B cell (primary cell): ENCODE measurements around the gene NR3C2. TPM values are rescaled to one million over a fixed set of nuclear protein-coding genes. Genes with fewer than 3 reads are reported as not detected.

Experiments used
- ATAC-seq: fragments of 200-7000 bp; cut with Tn5 transposase; one replicate; pipeline ENCODE4 v1.10.0; 2021; ENCODE audit warnings: low read depth, mild to moderate bottlenecking, moderate number of reproducible peaks, moderate library complexity
- CTCF ChIA-PET: fragments of 350-600 bp; sonication (Branson Sonifier 250); formaldehyde crosslinking; loops from one replicate; lab custom pipeline; 2021; ENCODE audit warnings: antibody characterized with exemption, inconsistent platforms; lab: Charles Lee
- POLR2A ChIA-PET: fragments of 350-600 bp; sonication (Branson Sonifier 250); formaldehyde crosslinking; loops from one replicate; lab custom pipeline; 2021; ENCODE audit warnings: antibody characterized with exemption; lab: Charles Lee
- DNase-seq: peaks from one replicate; pipeline ENCODE4 v3.0.0; 2013
- H2AFZ ChIP-seq: 2 replicates; pipeline ENCODE4 v1.6.1; 2012; ENCODE audit warnings: mild to moderate bottlenecking, low read depth, low read length; ENCODE audit not compliant: insufficient read depth, poor library complexity, severe bottlenecking
- H3K27ac ChIP-seq, 2 donors: 1 replicate in 1 of 2; 2 replicates in 1 of 2; pipeline ENCODE4 v1.5.1; 2012 to 2013; ENCODE audit warnings: low read length in 2 of 2, mild to moderate bottlenecking in 2 of 2, moderate library complexity in 1 of 2
- H3K27me3 ChIP-seq, 4 experiments: fragments of 200-600 bp in 1 of 4; sonication (generic) in 1 of 4; replicated peaks in 1 of 4; 1 replicate in 2 of 4; 2 replicates in 2 of 4; pipeline versions ENCODE4 v1.6.1 to v1.7.0; 2013 to 2016; ENCODE audit warnings: low read length in 3 of 4, mild to moderate bottlenecking in 2 of 4, mixed read lengths in 1 of 4, moderate library complexity in 1 of 4; ENCODE audit not compliant: insufficient read depth in 4 of 4, control insufficient read depth in 3 of 4; ENCODE audit errors: control extremely low read depth in 1 of 4
- H3K36me3 ChIP-seq, 2 experiments: replicated peaks in 1 of 2; 1 replicate in 1 of 2; 2 replicates in 1 of 2; pipeline versions ENCODE4 v1.6.1 to v1.7.1; 2013; ENCODE audit warnings: low read length in 1 of 2; ENCODE audit not compliant: insufficient read depth in 2 of 2, control insufficient read depth in 1 of 2; ENCODE audit errors: control extremely low read depth in 1 of 2, extremely low read depth in 1 of 2
- H3K4me1 ChIP-seq, 2 donors: fragments of 200-600 bp in 1 of 2; sonication (generic) in 1 of 2; 1 replicate in 1 of 2; 2 replicates in 1 of 2; pipeline versions ENCODE4 v1.5.1 to v1.6.1; 2013 to 2017; ENCODE audit warnings: low read length in 2 of 2; ENCODE audit not compliant: control insufficient read depth in 2 of 2, insufficient read depth in 2 of 2
- H3K4me2 ChIP-seq: replicated peaks from 2 replicates; pipeline ENCODE3; 2012; ENCODE audit warnings: mild to moderate bottlenecking, low read depth, low read length; ENCODE audit not compliant: poor library complexity, severe bottlenecking
- H3K4me3 ChIP-seq, 5 experiments: fragments of 200-600 bp in 1 of 5; sonication (generic) in 1 of 5; 1 replicate in 3 of 5; 2 replicates in 2 of 5; pipeline versions ENCODE4 v1.5.1 to v1.7.0; 2011 to 2016; ENCODE audit warnings: low read length in 4 of 5, mild to moderate bottlenecking in 4 of 5, low read depth in 2 of 5, control low read depth in 1 of 5, moderate library complexity in 1 of 5; ENCODE audit not compliant: insufficient read depth in 1 of 5; ENCODE audit errors: control extremely low read depth in 1 of 5, extremely low read depth in 1 of 5
- H3K79me2 ChIP-seq: fragments of 200-600 bp; sonication (generic); one replicate; pipeline ENCODE4 v1.6.0; 2016; ENCODE audit warnings: low read length; ENCODE audit not compliant: control insufficient read depth, insufficient read depth
- H3K9ac ChIP-seq: fragments of 200-600 bp; sonication (generic); 2 replicates; pipeline ENCODE4 v1.6.1; 2017; ENCODE audit warnings: mild to moderate bottlenecking, low read length, moderate library complexity
- H3K9me3 ChIP-seq, 3 donors: one replicate each; pipeline versions ENCODE4 v1.6.1 to v1.7.1; 2013; ENCODE audit warnings: low read length in 2 of 3; ENCODE audit not compliant: control insufficient read depth in 2 of 3, insufficient read depth in 1 of 3; ENCODE audit errors: control extremely low read depth in 1 of 3
- H4K20me1 ChIP-seq: 2 replicates; pipeline ENCODE4 v1.6.0; 2012; ENCODE audit warnings: mild to moderate bottlenecking, low read length; ENCODE audit not compliant: insufficient read depth, control insufficient read depth, poor library complexity, severe bottlenecking
- H3K27ac Mint-ChIP-seq: one replicate; pipeline ENCODE4 v1.8.0; 2021; ENCODE audit warnings: mixed read lengths
- H3K27me3 Mint-ChIP-seq: one replicate; pipeline ENCODE4 v1.8.0; 2021; ENCODE audit warnings: mixed read lengths
- H3K4me1 Mint-ChIP-seq: one replicate; pipeline ENCODE4 v1.8.0; 2021; ENCODE audit warnings: mixed read lengths
- H3K4me3 Mint-ChIP-seq: one replicate; pipeline ENCODE4 v1.8.0; 2021; ENCODE audit warnings: mixed read lengths
- H3K9me3 Mint-ChIP-seq: one replicate; pipeline ENCODE4 v1.8.0; 2022; ENCODE audit warnings: mixed read lengths; ENCODE audit not compliant: insufficient read depth
- CTCF ChIP-seq: fragments of 200-600 bp; IDR thresholded peaks from one replicate; pipeline ENCODE4 v1.8.0; 2022; ENCODE audit warnings: antibody characterized with exemption, mild to moderate bottlenecking
- EZH2 ChIP-seq: IDR thresholded peaks from 2 replicates; pipeline ENCODE4 v1.6.1; 2012; ENCODE audit warnings: borderline replicate concordance, low read depth, mild to moderate bottlenecking, moderate library complexity, low read length; ENCODE audit not compliant: insufficient read depth, poor library complexity, severe bottlenecking
- WGBS: methylation state at CpG from one replicate; pipeline ENCODE4 v1.1.5; 2013; ENCODE audit warnings: missing lambda C conversion rate; ENCODE audit not compliant: insufficient coverage; 5-methylcytosine and 5-hydroxymethylcytosine counted together
- intact Hi-C: fragments of 100-400 bp; cut with micrococcal nuclease; formaldehyde crosslinking; loops from one replicate; pipeline ENCODE4 v1.10.0; 2022
- polyA plus RNA-seq: library from polyadenylated mRNA; depleted of rRNA; stranded (reverse); fragments of >200 nt; gene quantifications from 2 replicates; pipeline ENCODE4 v1.2.3, GENCODE V29; 2012
- total RNA-seq, 2 donors: library from RNA; stranded (reverse); fragments of 120-200 nt in 1 of 2; gene quantifications; 1 replicate in 1 of 2; 2 replicates in 1 of 2; pipeline versions ENCODE4 v1.2.3 to v1.2.4, GENCODE V29; 2013 to 2022

The NR3C2 gene
- total and polyA plus RNA-seq, 2 donors (not counting 1 experiment from before 2014, with no cell fraction given), result 6.7 to 19.3 TPM

DNA sequence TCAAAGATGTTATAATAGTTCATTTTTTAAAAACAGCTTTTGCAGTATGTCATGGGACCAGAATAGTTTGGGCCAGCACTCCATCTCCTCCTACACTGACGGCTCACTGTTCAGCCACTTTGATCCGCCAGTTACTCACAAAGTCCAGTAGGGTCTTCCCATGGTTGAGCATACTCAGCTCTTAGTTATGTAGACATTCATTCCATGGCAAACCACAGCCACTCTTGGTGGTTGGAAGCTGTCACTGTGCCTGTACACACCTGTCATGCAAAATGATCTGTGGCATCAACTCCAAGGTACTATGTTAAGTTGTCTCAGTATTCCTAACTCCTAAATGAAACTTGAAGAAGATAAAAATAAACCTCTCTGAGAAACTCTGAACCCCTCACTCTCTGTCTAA is 127.2 kb downstream of the NR3C2 start:
- POLR2A ChIA-PET, result no interaction called here
- Histone ChIP-seq H3K4me3 (no peak overlapping the region), H4K20me1 (no peaks in the 10 kb centered on the region), H3K36me3 (no peaks in the 10 kb centered on the region), H3K27me3 (no peaks in the 10 kb centered on the region), H3K4me2 (no peak overlapping the region), H3K79me2 (no peaks in the 10 kb centered on the region), H3K4me1 (no peaks in the 10 kb centered on the region), H2AFZ (no peak overlapping the region), H3K9me3 (peaks cover 0 to 1% (median 0%) of the 10 kb centered on the region in 3 donors), H3K9ac (no peak overlapping the region), H3K27ac (no peak overlapping the region)
- Mint-ChIP-seq H3K27ac (no peak overlapping the region), H3K27me3 (no peaks in the 10 kb centered on the region), H3K4me1 (no peaks in the 10 kb centered on the region), H3K4me3 (no peak overlapping the region), H3K9me3 (no peaks in the 10 kb centered on the region)
- no peak for TF ChIP-seq EZH2
- TF ChIP-seq CTCF, result no peak
- ATAC-seq (no peak), DNase-seq (no peak)
- CTCF ChIA-PET, result no interaction called here
- WGBS, result 93% methylated on average over 2 of the region's 2 CpGs
- intact Hi-C loops, result no loop called here

- H3K79me2 ChIP-seq, result no peaks in the 10 kb centered on the region
- no peak overlapping the region for H3K27ac ChIP-seq
- ChIA-PET CTCF (no interaction called here), POLR2A (no interaction called here)
- H3K27ac Mint-ChIP-seq, result no peak overlapping the region
- peaks cover 0 to 1% (median 0%) of the 10 kb centered on the region in 3 donors for H3K9me3 ChIP-seq
- H3K36me3 ChIP-seq, result no peaks in the 10 kb centered on the region
- no peaks in the 10 kb centered on the region for H4K20me1 ChIP-seq
- no peaks in the 10 kb centered on the region for H3K4me1 Mint-ChIP-seq
- WGBS, result no CpG with 5 or more reads among the region's 2 CpGs
- no peak overlapping the region for H3K4me3 ChIP-seq
- no peaks in the 10 kb centered on the region for H3K4me1 ChIP-seq
- H3K9me3 Mint-ChIP-seq, result no peaks in the 10 kb centered on the region
- TF ChIP-seq CTCF (no peak), EZH2 (no peak)
- no peaks in the 10 kb centered on the region for H3K27me3 ChIP-seq
- H3K27me3 Mint-ChIP-seq, result no peaks in the 10 kb centered on the region
- H3K4me3 Mint-ChIP-seq, result no peak overlapping the region
- H2AFZ ChIP-seq, result no peak overlapping the region
- ATAC-seq (no peak), DNase-seq (no peak)
- intact Hi-C loops, result no loop called here
- no peak overlapping the region for H3K4me2 ChIP-seq
- H3K9ac ChIP-seq, result no peak overlapping the region
Observed at GRCh38 chr4:148312956-148313490, 129.2 kb downstream of the NR3C2 start.
